Mucosa of stomach (tissue), 1 donor: ENCODE measurements around the gene PLA2G15.

ENCODE experiments used
- H3K27me3 ChIP-seq: one replicate; pipeline ENCODE4 v1.7.0; 2013; ENCODE audit warnings: mild to moderate bottlenecking, low read length; ENCODE audit not compliant: control insufficient read depth, insufficient read depth
- H3K36me3 ChIP-seq: one replicate; pipeline ENCODE4 v1.7.0; 2013; ENCODE audit warnings: low read length; ENCODE audit not compliant: control insufficient read depth, insufficient read depth
- H3K4me1 ChIP-seq: one replicate; pipeline ENCODE4 v1.7.0; 2013; ENCODE audit warnings: mild to moderate bottlenecking, low read length; ENCODE audit not compliant: control insufficient read depth, insufficient read depth
- H3K4me3 ChIP-seq: one replicate; pipeline ENCODE4 v1.7.0; 2013; ENCODE audit warnings: low read length
- H3K9ac ChIP-seq: one replicate; pipeline ENCODE4 v1.7.0; 2013; ENCODE audit warnings: mild to moderate bottlenecking, low read length, moderate library complexity
- H3K9me3 ChIP-seq: one replicate; pipeline ENCODE4 v1.7.0; 2013; ENCODE audit warnings: mild to moderate bottlenecking, low read length, moderate library complexity; ENCODE audit not compliant: control insufficient read depth
- donor health status: Pancreatic carcinoma.

PLA2G15 gene, protein sequence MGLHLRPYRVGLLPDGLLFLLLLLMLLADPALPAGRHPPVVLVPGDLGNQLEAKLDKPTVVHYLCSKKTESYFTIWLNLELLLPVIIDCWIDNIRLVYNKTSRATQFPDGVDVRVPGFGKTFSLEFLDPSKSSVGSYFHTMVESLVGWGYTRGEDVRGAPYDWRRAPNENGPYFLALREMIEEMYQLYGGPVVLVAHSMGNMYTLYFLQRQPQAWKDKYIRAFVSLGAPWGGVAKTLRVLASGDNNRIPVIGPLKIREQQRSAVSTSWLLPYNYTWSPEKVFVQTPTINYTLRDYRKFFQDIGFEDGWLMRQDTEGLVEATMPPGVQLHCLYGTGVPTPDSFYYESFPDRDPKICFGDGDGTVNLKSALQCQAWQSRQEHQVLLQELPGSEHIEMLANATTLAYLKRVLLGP

DNA sequence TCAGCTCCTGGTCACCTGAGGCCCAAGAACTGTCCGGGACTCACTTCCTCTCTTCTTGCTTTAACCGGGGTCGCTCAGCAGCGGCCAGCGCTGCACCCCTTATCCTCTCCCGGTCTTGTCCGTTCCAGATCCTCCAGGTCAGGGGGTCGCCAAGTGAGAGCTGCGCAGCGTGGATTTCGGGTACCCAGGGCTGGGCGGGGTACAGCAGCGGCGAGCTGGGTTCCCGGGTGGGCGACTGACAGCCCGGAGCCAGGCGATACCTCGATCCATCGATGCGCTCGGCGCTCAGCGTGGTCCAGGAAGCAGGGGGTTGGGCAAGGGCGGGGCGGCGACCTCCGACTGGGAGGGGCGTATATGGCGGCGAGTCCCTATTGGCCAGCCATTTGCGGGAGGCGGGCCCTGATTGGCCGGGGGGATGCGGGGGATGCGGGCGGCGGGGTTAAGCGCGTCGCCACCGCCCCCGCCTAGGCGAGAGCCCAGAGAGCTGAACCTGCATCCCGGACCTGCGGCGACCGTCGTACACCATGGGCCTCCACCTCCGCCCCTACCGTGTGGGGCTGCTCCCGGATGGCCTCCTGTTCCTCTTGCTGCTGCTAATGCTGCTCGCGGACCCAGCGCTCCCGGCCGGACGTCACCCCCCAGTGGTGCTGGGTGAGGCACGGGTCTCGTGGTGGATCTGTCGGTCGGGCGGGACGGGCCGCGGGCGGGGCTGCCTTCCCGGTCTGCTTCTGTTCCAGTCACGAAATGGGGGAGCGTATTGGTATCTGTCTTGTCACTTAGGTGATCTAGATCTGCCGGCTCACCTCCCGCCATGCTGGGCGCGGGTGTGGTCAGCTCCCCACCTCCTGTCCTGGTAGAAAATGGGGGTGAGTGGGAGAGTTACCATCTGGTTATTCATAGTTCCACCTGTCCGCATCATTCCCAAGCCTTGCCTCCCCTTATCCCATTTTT is at the start of gene PLA2G15:
TSS of gene PLA2G15 (plus strand) at position 471 of the 951 bp plus-strand sequence. CDS start at position 525, 54 bp downstream.
- peaks cover 22% of the 10 kb centered on the region for H3K4me1 ChIP-seq
- no peaks in the 10 kb centered on the region for H3K9me3 ChIP-seq
- H3K9ac ChIP-seq, result peak within 1 kb of the TSS; percentile 92
- peak within 1 kb of the TSS; percentile 98 for H3K4me3 ChIP-seq
- H3K36me3 ChIP-seq, result no peaks in the 10 kb centered on the region
- no peaks in the 10 kb centered on the region for H3K27me3 ChIP-seq

DNA sequence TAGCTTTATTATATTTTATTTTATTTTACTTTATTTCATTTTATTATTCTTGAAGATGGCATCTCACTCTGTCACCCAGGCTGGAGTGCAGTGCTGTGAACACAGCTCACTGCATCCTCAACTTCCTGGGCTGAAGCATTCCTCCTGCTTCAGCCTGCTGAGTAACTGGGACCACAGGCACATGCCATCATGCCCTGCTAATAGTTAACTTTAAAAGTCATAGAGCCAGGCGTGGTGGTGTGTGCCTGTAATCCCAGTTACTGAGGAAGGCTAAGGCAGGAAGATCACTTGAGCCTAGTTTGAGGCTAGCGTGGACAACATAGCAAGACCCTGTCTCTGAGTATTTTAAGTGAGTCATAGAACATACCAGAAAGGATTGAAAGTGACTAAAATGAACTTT is 47.9 kb upstream of the PLA2G15 start:
- H3K36me3 ChIP-seq, result no peaks in the 10 kb centered on the region
- no peaks in the 10 kb centered on the region for H3K27me3 ChIP-seq
- peaks cover 10% of the 10 kb centered on the region for H3K4me1 ChIP-seq

DNA sequence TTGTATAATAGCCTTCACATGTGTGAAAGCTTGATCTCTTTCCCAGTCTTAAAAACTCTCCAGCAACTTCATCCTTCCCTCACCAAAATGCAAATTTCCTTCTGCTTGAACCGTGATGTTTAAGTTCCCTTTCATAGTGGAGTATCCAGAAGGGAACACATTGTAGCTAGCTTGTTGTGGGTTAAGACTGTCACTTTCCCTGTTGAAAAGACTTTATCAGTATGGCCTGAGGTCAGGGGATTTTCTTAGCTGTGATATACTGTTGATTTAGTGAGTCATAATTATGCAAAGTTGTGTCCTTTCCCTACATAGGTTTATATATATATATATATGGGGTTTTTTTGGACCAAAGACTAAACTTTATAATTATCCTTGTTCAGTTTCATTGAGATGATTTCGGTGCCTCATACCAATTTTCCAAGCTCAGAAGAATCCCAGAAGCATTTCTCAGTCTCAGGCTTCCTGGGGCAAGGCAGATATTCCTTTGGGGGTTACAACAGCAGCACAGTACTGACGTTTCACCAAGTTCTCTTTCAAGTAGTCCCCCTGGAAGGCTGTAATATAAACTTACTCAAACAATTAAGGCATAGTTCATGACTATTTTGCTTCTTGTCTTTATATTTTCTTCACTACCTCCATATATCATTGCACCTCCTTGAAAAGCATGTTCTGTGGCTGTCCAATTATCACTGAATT is 44.9 kb upstream of the PLA2G15 start:
- H3K27me3 ChIP-seq, result no peaks in the 10 kb centered on the region
- H3K9ac ChIP-seq, result no peak overlapping the region
- no peak overlapping the region for H3K4me3 ChIP-seq
- peaks cover 10% of the 10 kb centered on the region for H3K4me1 ChIP-seq
- H3K9me3 ChIP-seq, result no peaks in the 10 kb centered on the region
- H3K36me3 ChIP-seq, result no peaks in the 10 kb centered on the region

More for the DNA sequence above, 47.9 kb upstream of the PLA2G15 start:
- Histone ChIP-seq H3K4me3 (no peak overlapping the region), H3K9me3 (no peaks in the 10 kb centered on the region), H3K9ac (no peak overlapping the region)

DNA sequence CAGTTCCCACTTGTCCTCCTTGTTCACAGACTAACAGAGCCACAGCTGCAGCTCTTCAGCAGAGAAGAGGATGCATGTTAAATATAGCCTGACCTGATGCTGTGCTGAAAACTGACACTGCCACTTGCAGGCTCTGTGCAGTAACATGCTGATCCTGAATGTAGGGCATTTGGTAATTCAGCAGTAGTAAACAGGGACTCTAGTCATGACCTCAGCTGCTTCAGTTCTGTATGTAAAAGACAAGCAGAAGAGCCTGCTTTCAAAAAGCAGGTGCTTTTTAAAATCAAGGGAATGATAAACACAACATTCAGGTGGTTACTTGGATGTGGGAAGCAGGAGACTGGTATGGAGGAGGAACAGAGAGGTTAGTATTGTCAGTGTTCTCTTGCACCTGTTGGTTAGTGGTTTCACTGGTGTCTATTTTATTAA is 43.1 kb upstream of the PLA2G15 start:
- Histone ChIP-seq H3K9me3 (no peaks in the 10 kb centered on the region), H3K4me3 (no peak overlapping the region), H3K9ac (no peak overlapping the region)

DNA sequence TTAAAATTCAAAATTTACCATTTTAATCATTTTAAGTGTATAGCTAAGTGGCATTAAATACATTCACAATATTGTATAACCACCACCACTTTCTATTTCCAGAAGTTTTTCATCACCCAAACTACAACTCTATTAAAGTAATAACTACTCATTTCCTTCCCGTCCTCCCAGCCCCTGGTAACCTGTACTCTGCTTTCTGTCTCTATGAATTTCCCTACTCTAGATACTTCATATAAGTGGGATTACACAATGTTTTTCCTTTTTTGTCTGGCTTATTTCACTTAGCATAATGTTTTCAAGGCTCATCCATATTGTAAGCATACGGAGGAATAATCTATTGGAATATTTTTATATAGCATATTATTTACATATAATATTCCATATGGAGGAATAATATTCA is 38.9 kb upstream of the PLA2G15 start:
- H3K9me3 ChIP-seq, result no peaks in the 10 kb centered on the region
- no peaks in the 10 kb centered on the region for H3K36me3 ChIP-seq
- no peak overlapping the region for H3K9ac ChIP-seq
- H3K4me1 ChIP-seq, result no peaks in the 10 kb centered on the region
- H3K27me3 ChIP-seq, result no peaks in the 10 kb centered on the region
- no peak overlapping the region for H3K4me3 ChIP-seq

More for the DNA sequence above, 43.1 kb upstream of the PLA2G15 start:
- Histone ChIP-seq H3K4me1 (peaks cover 10% of the 10 kb centered on the region), H3K36me3 (no peaks in the 10 kb centered on the region), H3K27me3 (no peaks in the 10 kb centered on the region)

DNA sequence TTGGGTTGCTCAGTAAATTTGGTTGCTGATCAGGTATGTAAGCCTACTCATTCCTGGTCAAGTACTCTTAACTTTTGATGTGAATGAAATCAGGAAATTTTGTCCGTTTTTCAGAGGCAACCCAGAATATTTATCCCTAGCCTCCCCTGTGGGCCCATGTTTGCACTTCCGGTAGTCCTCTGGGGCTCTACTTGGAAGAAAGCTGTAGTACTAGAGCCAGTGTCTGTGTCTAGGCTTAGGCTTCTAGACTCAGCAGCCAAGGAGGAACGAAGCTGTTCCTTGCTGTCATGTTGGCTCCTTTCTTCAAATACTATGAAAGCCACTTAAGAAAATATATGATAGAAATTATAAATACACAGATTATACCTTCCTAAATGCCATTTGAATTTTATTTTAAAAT is 30.4 kb upstream of the PLA2G15 start:
- Histone ChIP-seq H3K36me3 (no peaks in the 10 kb centered on the region), H3K27me3 (no peaks in the 10 kb centered on the region), H3K9ac (no peak overlapping the region), H3K4me3 (no peak overlapping the region), H3K4me1 (no peaks in the 10 kb centered on the region), H3K9me3 (no peaks in the 10 kb centered on the region)

DNA sequence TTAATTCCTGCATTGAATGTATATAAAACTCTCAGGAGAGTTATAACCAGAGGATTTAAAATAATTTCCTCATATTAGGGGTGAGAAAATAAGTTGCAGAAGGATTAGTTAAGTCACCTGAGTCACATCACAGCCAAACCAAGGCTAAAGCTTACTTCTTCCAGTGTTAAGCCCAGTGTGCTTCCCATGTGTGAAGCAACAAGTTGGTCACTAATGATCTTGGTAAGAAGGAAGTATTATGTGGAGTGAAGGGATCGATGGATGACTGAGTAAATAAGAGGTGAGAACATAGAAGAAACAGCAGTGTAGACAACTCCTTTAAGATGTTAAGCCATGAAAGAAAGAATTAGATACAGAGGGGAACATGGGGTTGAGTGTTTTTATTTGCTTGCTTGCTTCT is 29.9 kb upstream of the PLA2G15 start:
- no peaks in the 10 kb centered on the region for H3K9me3 ChIP-seq
- H3K36me3 ChIP-seq, result no peaks in the 10 kb centered on the region
- no peak overlapping the region for H3K4me3 ChIP-seq
- H3K9ac ChIP-seq, result no peak overlapping the region
- no peaks in the 10 kb centered on the region for H3K4me1 ChIP-seq
- no peaks in the 10 kb centered on the region for H3K27me3 ChIP-seq

DNA sequence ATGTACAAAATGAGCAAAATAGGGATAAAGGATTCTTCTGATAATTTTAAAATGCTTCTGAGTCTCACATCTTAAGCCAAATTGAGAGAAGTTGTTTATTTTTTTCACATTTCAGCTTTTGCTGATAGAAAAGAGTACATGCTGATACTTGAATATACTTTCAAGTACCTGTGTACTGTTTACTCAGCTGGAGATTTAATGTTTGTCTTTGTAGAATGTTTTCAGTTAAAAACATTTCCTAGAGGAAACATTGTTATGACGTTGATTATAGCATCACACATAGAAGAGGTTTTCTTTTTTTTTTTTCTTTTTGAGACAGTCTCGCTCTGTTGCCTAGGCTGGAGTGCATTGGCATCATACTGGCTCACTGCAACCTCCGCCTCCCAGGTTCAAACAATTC is 28.9 kb upstream of the PLA2G15 start:
- Histone ChIP-seq H3K9ac (no peak overlapping the region), H3K27me3 (no peaks in the 10 kb centered on the region)

DNA sequence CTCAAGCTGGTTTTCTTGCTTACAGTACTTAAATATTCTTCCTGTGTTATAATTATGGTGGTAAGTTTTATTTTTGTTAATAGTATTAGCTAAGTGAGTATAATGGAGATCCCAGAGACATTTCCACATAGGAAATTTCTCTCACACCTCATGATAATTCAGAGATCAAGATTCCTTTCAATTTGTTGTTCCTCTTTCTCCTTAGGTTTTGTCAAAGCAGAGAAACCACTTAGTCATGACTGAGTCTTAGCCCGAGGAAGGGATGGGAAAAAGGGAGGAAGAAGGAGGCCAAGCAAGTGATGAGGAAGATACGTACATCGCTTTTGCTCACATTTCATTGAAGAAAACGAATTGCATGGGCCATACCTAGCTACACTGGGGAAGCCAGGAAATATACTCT is 27.7 kb upstream of the PLA2G15 start:
- Histone ChIP-seq H3K36me3 (no peaks in the 10 kb centered on the region), H3K9me3 (no peaks in the 10 kb centered on the region), H3K4me1 (no peaks in the 10 kb centered on the region), H3K9ac (no peak overlapping the region), H3K27me3 (no peaks in the 10 kb centered on the region), H3K4me3 (no peak overlapping the region)

More for the DNA sequence above, 28.9 kb upstream of the PLA2G15 start:
- Histone ChIP-seq H3K4me3 (no peak overlapping the region), H3K36me3 (no peaks in the 10 kb centered on the region), H3K9me3 (no peaks in the 10 kb centered on the region), H3K4me1 (no peaks in the 10 kb centered on the region)

DNA sequence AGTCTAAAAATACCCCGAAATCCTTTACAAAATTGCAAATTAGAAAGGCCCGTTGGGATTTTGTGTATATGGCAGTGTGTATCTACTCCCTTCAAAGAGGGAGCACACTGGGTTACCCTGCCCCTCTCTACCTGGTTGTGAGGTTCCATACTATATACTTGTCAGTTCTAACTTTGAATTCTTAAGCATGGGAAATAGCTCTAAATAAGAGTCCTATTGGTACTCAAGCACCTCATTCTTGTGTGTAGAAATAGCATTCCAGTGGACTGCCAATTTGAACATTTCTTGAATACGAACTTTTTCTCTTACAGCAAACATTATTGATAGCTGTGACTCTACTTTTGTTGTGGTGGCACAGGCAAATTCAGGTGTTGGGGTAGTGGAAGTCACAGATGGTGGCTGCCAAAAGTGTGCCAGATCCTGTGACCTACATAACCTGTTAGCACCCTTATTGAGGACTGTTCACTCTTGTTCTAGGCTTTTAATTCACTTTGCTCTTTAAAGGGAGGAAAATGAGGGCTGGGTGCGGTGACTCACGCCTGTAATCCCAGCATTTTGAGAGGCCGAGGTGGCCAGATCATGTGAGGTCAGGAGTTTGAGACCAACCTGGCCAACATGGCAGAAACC is 25.3 kb upstream of the PLA2G15 start:
- Histone ChIP-seq H3K4me3 (no peak overlapping the region), H3K9me3 (no peaks in the 10 kb centered on the region), H3K36me3 (no peaks in the 10 kb centered on the region), H3K9ac (no peak overlapping the region), H3K27me3 (no peaks in the 10 kb centered on the region), H3K4me1 (no peaks in the 10 kb centered on the region)

DNA sequence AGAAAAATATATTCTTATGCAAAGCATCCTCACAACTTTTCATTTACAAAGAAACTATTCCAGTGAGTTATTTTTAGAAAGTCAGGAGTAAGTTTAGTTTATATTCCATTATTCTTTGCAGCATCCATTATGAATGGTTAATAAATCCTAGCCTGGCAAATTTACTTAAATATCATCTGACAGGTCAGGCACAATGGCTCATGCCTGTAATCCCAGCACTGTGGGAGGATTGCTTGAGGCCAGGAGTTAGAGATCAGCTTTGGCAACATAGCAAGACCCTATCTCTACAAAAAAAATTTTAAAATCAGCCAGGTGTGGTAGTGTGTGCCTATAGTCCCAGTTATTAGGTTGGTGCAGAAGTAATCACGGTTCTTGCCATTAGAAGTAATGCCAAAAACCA is 22.1 kb upstream of the PLA2G15 start:
- Histone ChIP-seq H3K9ac (no peak overlapping the region), H3K9me3 (no peaks in the 10 kb centered on the region), H3K36me3 (no peaks in the 10 kb centered on the region), H3K27me3 (no peaks in the 10 kb centered on the region), H3K4me3 (no peak overlapping the region), H3K4me1 (peaks cover 10% of the 10 kb centered on the region)
